Measurements from ENCODE around the gene WWOX. TPM values are rescaled to one million over a fixed set of nuclear protein-coding genes. Genes with fewer than 3 reads are reported as not detected.

WWOX gene
- polyA plus RNA-seq, 1 donor (not counting 4 experiments of a cell fraction or from before 2014, with no cell fraction given) = 5.1 TPM

GRCh38 chr16:78869492-78869891 is 770.0 kb downstream of the WWOX start:
- H3K79me2 ChIP-seq (ENCODE audit: control insufficient read depth, insufficient read depth, low read length) = no peaks in the 10 kb centered on the region
- no peak for FAIRE-seq
- H3K27ac ChIP-seq (ENCODE audit: control insufficient read depth, insufficient read depth, low read length) = no peak overlapping the region
- no peaks in the 10 kb centered on the region for H4K20me1 ChIP-seq (ENCODE audit: control insufficient read depth, extremely low read depth, insufficient read depth, low read length)
- no peaks in the 10 kb centered on the region for H3K4me1 ChIP-seq (ENCODE audit: control insufficient read depth, extremely low read depth, insufficient read depth, low read length)
- dilution Hi-C loops (cut with MboI; ENCODE audit: extremely low pct_ligation_motif_present, low sequenced_read_pairs) = no loop called here
- no peak overlapping the region for H3K4me3 ChIP-seq (ENCODE audit: control insufficient read depth in 2 of 3, extremely low read depth in 1 of 3, insufficient read depth in 2 of 3, low read depth in 1 of 3, low read length in 3 of 3)
- TF ChIP-seq CTCF (optimal IDR thresholded peaks at IDR 0.05 in 1 of 3, IDR thresholded peaks at IDR 0.05 in 1 of 3, conservative IDR thresholded peaks at IDR 0.05 in 1 of 3; ENCODE audit: extremely low read depth in 1 of 3, insufficient read depth in 2 of 3, low read length in 3 of 3) (no peak), EZH2 (IDR thresholded peaks at IDR 0.05; ENCODE audit: low read length) (no peak)
- H3K4me2 ChIP-seq (ENCODE audit: control insufficient read depth, extremely low read depth, insufficient read depth, low read depth, low read length) = no peak overlapping the region
- H3K36me3 ChIP-seq (ENCODE audit: control insufficient read depth in 2 of 2, extremely low read depth in 1 of 2, insufficient read depth in 2 of 2, low read length in 2 of 2) = no peaks in the 10 kb centered on the region
- H3K9me1 ChIP-seq (ENCODE audit: control insufficient read depth, extremely low read depth, insufficient read depth, low read length) = no peaks in the 10 kb centered on the region
- no peak for DNase-seq (ENCODE audit: low read depth, low spot score)
- no peaks in the 10 kb centered on the region for H3K27me3 ChIP-seq (ENCODE audit: control insufficient read depth, extremely low read depth, insufficient read depth, low read length)
- H2AFZ ChIP-seq (ENCODE audit: control insufficient read depth, low read length) = no peak overlapping the region
- no peak overlapping the region for H3K9ac ChIP-seq (ENCODE audit: control insufficient read depth, extremely low read depth, insufficient read depth, low read length)
- no peaks in the 10 kb centered on the region for H3K9me3 ChIP-seq (ENCODE audit: control insufficient read depth, low read depth, low read length)

GRCh38 chr16:78871241-78871640 is 771.8 kb downstream of the WWOX start:
- dilution Hi-C loops (cut with MboI; ENCODE audit: extremely low pct_ligation_motif_present, low sequenced_read_pairs) = no loop called here
- no peak overlapping the region for H3K4me2 ChIP-seq (ENCODE audit: control insufficient read depth, extremely low read depth, insufficient read depth, low read depth, low read length)
- H3K27ac ChIP-seq (ENCODE audit: control insufficient read depth, insufficient read depth, low read length) = no peak overlapping the region
- no peaks in the 10 kb centered on the region for H3K4me1 ChIP-seq (ENCODE audit: control insufficient read depth, extremely low read depth, insufficient read depth, low read length)
- H3K79me2 ChIP-seq (ENCODE audit: control insufficient read depth, insufficient read depth, low read length) = no peaks in the 10 kb centered on the region
- no peak overlapping the region for H3K9ac ChIP-seq (ENCODE audit: control insufficient read depth, extremely low read depth, insufficient read depth, low read length)
- FAIRE-seq (no peak), DNase-seq (ENCODE audit: low read depth, low spot score) (no peak)
- H3K36me3 ChIP-seq (ENCODE audit: control insufficient read depth in 2 of 2, extremely low read depth in 1 of 2, insufficient read depth in 2 of 2, low read length in 2 of 2) = no peaks in the 10 kb centered on the region
- H3K27me3 ChIP-seq (ENCODE audit: control insufficient read depth, extremely low read depth, insufficient read depth, low read length) = no peaks in the 10 kb centered on the region
- no peak overlapping the region for H2AFZ ChIP-seq (ENCODE audit: control insufficient read depth, low read length)
- H3K4me3 ChIP-seq (ENCODE audit: control insufficient read depth in 2 of 3, extremely low read depth in 1 of 3, insufficient read depth in 2 of 3, low read depth in 1 of 3, low read length in 3 of 3) = no peak overlapping the region
- H4K20me1 ChIP-seq (ENCODE audit: control insufficient read depth, extremely low read depth, insufficient read depth, low read length) = no peaks in the 10 kb centered on the region
- no peaks in the 10 kb centered on the region for H3K9me3 ChIP-seq (ENCODE audit: control insufficient read depth, low read depth, low read length)
- TF ChIP-seq EZH2 (IDR thresholded peaks at IDR 0.05; ENCODE audit: low read length) (no peak), CTCF (optimal IDR thresholded peaks at IDR 0.05 in 1 of 3, IDR thresholded peaks at IDR 0.05 in 1 of 3, conservative IDR thresholded peaks at IDR 0.05 in 1 of 3; ENCODE audit: extremely low read depth in 1 of 3, insufficient read depth in 2 of 3, low read length in 3 of 3) (no peak)
- no peaks in the 10 kb centered on the region for H3K9me1 ChIP-seq (ENCODE audit: control insufficient read depth, extremely low read depth, insufficient read depth, low read length)

Measured in keratinocyte (primary cell).